SH-SY5Y (cell line): ENCODE measurements around the gene LRRFIP1.

Experiments used
- GATA2 ChIP-seq: IDR thresholded peaks from 2 replicates; pipeline ENCODE4 v1.6.1; 2011; ENCODE audit warnings: mild to moderate bottlenecking, low read depth, low read length
- GATA3 ChIP-seq: IDR thresholded peaks from 2 replicates; pipeline ENCODE4 v1.6.1; 2011; ENCODE audit warnings: low read depth, mild to moderate bottlenecking, low read length, moderate library complexity

DNA sequence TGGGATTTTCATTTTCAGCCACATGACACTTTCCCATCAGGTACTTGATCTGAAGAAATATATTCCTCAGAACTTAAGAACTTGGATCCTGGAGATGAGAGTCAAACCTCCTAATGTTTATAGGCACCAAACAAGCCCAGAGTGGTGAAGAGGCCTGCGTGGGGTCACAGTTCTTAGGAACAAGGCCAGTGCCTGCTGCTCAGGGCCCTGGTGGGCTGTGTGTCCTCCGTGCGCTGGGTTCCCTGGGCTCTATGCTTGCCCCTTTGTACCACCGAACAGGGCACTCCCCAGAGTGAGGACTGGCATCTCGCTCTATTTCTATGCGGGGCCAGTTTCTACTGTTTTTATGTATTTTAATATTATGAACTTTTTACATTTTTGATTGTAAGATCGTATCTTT lies 95.2 kb downstream of the LRRFIP1 start:
- TF ChIP-seq GATA2 (no peak), GATA3 (no peak)
